ENCODE measurements around the gene FER.
A peak's percentile ranks its signal among the peaks of the same experiment; 100 is the strongest.

The FER gene

DNA sequence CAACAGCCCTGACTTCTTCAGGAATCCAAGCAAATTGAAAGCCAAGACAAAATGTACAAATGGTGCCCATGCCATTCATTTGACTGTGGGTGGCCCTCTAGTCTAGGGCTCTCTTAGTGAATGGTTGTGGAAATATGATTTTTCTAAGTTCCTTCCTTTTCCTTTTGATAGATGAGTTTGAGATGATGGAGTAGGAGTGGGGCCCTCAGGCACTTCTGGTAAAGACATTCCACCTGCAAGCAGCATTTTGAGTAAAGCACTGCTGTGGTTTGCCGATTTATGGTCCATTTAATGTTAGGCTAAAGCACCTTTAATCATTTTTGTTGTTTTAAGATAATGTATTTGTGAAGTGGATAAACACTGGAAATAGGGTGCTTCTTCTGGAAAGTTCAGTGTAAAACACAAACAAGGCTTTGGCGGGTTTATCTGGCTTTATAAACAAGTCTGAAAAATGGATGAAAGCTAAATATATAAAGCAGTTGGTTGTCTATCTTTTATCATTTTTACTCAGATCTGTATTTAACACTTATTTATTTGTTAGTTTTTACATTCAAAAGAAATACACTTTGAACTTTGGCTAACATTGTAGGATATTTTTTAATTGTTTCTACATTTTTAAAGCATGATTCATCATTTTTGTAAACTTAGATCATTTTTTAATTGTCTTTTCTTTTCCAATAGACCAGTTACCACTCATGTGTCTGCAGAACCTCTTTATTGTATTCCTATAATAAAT lies 448.6 kb downstream of the FER start:
- peak overlapping the region in 1 of 3 experiments; percentile 37 for H3K27ac Mint-ChIP-seq
- no peak overlapping the region for H3K4me3 Mint-ChIP-seq
- no peaks in the 10 kb centered on the region for H3K36me3 Mint-ChIP-seq (ENCODE audit: low read depth)
- H3K9me3 Mint-ChIP-seq = no peaks in the 10 kb centered on the region
- H3K4me1 Mint-ChIP-seq = peaks cover 12% of the 10 kb centered on the region
- no peaks in the 10 kb centered on the region for H3K27me3 Mint-ChIP-seq (ENCODE audit: low read depth)
- TF ChIP-seq CTCF (IDR thresholded peaks at IDR 0.05; ENCODE audit: unreplicated experiment in 3 of 3) = no peak

DNA sequence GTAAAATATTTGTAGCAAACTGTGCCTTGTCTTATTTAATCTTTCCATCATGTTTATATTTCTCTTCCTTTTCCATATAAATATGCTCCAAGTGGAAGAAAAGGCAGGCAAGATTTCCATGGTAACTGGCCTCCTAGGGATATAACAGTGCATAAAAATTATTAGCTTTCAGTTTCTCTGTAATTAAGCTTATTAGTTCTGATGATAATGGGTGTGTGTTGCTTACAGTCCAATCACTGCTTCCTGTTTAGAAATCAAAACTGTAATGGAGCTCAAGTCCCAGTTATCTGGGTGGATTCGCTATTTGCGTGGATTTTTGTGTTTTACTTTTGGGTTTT lies 449.1 kb downstream of the FER start:
- no peaks in the 10 kb centered on the region for H3K9me3 Mint-ChIP-seq
- H3K4me1 Mint-ChIP-seq = peaks cover 9% of the 10 kb centered on the region

DNA sequence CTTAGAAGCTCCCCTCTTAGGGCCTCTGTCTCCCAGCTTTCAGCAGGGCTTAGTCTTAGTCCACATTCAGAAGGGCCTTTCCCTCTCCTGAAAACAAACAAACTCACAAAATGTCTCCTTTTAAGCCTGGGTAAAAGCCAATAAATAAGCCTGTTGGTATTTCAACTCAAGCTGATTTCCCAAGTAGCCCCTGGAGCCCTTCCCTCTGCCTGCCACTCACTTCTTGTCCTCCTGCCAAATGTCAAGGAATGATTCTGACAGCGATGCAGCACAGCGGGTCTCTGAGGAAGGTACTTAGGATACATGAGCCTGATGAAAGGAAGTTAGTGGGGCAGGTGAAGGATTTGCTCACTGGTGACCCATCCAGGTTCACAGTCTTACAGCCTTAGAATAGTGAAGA lies 451.6 kb downstream of the FER start:
- H3K36me3 Mint-ChIP-seq (ENCODE audit: low read depth) = no peaks in the 10 kb centered on the region
- no peak overlapping the region for H3K27ac Mint-ChIP-seq
- H3K4me1 Mint-ChIP-seq = no peaks in the 10 kb centered on the region
- H3K9me3 Mint-ChIP-seq = peaks cover 5% of the 10 kb centered on the region
- TF ChIP-seq CTCF (IDR thresholded peaks at IDR 0.05; ENCODE audit: unreplicated experiment in 3 of 3) = no peak
- H3K4me3 Mint-ChIP-seq = no peak overlapping the region
- H3K27me3 Mint-ChIP-seq (ENCODE audit: low read depth) = no peaks in the 10 kb centered on the region

More for the DNA sequence above, 449.1 kb downstream of the FER start:
- Mint-ChIP-seq H3K4me3 (no peak overlapping the region), H3K27me3 (ENCODE audit: low read depth) (no peaks in the 10 kb centered on the region), H3K27ac (no peak overlapping the region), H3K36me3 (ENCODE audit: low read depth) (no peaks in the 10 kb centered on the region)
- no peak for TF ChIP-seq CTCF (IDR thresholded peaks at IDR 0.05; ENCODE audit: unreplicated experiment in 3 of 3)

GRCh38 chr5:109199799-109200620 lies 452.3 kb downstream of the FER start:
- no peaks in the 10 kb centered on the region for H3K27me3 Mint-ChIP-seq (ENCODE audit: low read depth)
- H3K9me3 Mint-ChIP-seq = peaks cover 11% of the 10 kb centered on the region
- no peak overlapping the region for H3K4me3 Mint-ChIP-seq
- TF ChIP-seq CTCF (IDR thresholded peaks at IDR 0.05; ENCODE audit: unreplicated experiment in 3 of 3) = no peak
- no peaks in the 10 kb centered on the region for H3K4me1 Mint-ChIP-seq
- no peak overlapping the region for H3K27ac Mint-ChIP-seq
- no peaks in the 10 kb centered on the region for H3K36me3 Mint-ChIP-seq (ENCODE audit: low read depth)

DNA sequence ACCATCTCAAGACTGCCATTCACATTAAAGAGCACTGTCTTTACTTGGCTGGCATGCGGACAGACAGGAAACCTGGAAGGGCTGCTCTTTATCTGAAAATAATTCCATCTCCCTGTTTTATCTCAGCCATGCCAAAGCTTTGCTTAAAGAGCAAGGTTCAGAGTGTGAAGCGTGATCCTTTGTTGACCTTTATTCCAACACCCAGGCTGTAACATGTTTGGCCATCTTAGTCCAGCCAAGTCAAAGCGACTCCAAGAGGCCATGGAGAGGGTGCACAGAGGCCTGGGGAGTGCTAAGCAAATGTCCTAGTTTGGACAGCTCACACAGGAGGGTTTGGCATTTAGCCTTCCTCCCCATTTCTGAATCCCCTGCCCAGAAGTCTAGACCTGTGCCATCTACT lies 467.3 kb downstream of the FER start:
- Mint-ChIP-seq H3K27me3 (ENCODE audit: low read depth) (no peaks in the 10 kb centered on the region), H3K4me1 (peaks cover 9% of the 10 kb centered on the region), H3K9me3 (peaks cover 59% of the 10 kb centered on the region), H3K36me3 (ENCODE audit: low read depth) (no peaks in the 10 kb centered on the region), H3K27ac (no peak overlapping the region), H3K4me3 (no peak overlapping the region)
- TF ChIP-seq CTCF (IDR thresholded peaks at IDR 0.05; ENCODE audit: unreplicated experiment in 3 of 3) = no peak
